Right atrium auricular region (tissue), 2 donors: ENCODE results near the gene GRIN3B. TPM values are rescaled to one million over a fixed set of nuclear protein-coding genes. Genes with fewer than 3 reads are reported as not detected.
"Not testable (repeated sequence)": the region's sequence is repeated elsewhere in the genome, so short reads cannot be mapped to it uniquely, and the experiment has no call there.

ENCODE experiments used
- DNase-seq: peaks from one replicate; pipeline ENCODE4 v3.0.0-alpha.2; 2019; ENCODE audit warnings: low spot score
- H3K27ac ChIP-seq, 2 donors: fragments of 200-600 bp; sonication (generic); 1 replicate in 1 of 2; 2 replicates in 1 of 2; pipeline ENCODE4 v1.5.1; 2016 to 2019
- H3K27me3 ChIP-seq, 2 donors: fragments of 200-600 bp; sonication (generic); one replicate each; pipeline versions ENCODE4 v1.5.1 to v1.6.0; 2017 to 2019
- H3K36me3 ChIP-seq: fragments of 200-600 bp; sonication (generic); one replicate; pipeline ENCODE4 v1.5.1; 2016
- H3K4me1 ChIP-seq, 2 donors: fragments of 200-600 bp; sonication (generic); one replicate each; pipeline versions ENCODE4 v1.5.1 to v1.6.0; 2017 to 2019
- H3K4me3 ChIP-seq, 2 donors: fragments of 200-600 bp; sonication (generic); 1 replicate in 1 of 2; 2 replicates in 1 of 2; pipeline ENCODE4 v1.5.1; 2017 to 2019; ENCODE audit warnings: mild to moderate bottlenecking in 1 of 2, moderate library complexity in 1 of 2
- H3K9me3 ChIP-seq, 2 donors: fragments of 200-600 bp; sonication (generic); one replicate each; pipeline ENCODE4 v1.5.1; 2019
- total RNA-seq, 2 donors: library from RNA; depleted of rRNA; stranded (reverse); fragments of >200 nt; gene quantifications; one replicate each; pipeline ENCODE4 v1.1.0, GENCODE V29; 2016
- TF ChIP-seq, protein P1 (sequence below), 2 donors: fragments of 200-600 bp; sonication (generic); IDR thresholded peaks; one replicate each; pipeline ENCODE4 v1.5.1; 2019; ENCODE audit warnings: antibody characterized with exemption in 2 of 2

GRIN3B gene
- total RNA-seq, 2 donors from 2014 or later, result 0.12 TPM; not detected in 1

DNA sequence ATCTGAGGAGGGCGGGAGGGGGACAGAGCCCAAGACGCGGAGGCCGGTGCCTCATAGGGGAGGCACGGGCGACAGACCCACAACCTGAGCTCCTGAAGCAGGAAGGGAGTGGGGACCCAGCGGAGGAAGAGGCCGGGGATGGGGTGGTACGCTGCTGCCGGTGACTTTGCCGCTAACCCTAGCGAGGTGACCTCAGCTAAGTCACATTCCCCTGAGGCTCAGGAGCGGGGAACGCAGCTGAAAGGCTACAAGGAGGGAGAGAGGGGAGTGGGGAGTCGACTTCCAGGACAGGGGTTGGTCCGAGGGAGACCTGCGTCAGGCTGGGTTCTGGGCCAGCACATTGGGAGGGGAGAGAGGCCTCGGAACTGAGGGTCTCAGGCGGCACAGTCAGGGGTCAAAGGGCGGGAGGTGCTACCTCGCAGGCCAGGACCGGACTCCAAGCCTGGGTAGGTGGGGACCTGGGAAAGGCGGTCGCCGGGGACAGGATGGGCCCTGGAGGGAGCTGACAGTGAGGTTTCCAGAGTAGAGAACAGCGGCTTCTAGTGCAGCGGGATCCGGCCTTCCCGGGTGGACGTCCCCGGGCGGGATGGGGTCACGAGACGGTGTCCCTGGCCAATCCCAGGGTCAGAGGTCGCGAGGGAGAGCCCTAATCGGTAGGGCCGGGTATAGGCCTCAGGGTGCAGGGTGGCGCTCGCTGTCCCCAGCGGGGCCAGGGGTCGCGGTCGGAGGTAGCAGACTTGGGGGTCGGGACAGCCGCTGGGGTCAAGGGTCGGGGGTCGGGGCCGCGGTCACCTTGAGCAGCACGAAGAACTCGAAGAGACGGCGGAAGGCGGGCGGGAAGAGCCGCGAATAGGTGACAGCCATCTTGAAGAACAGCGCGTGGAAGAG, 20.0 kb downstream of the GRIN3B start:
- no peaks in the 10 kb centered on the region for H3K36me3 ChIP-seq
- H3K4me1 ChIP-seq, result peaks cover 0 to 71% of the 10 kb centered on the region in 2 donors
- H3K4me3 ChIP-seq, result peak overlapping the region; percentile 83 to 92
- no peak for DNase-seq
- no peaks in the 10 kb centered on the region for H3K9me3 ChIP-seq
- H3K27me3 ChIP-seq, result no peaks in the 10 kb centered on the region
- TF ChIP-seq, protein P1, sequence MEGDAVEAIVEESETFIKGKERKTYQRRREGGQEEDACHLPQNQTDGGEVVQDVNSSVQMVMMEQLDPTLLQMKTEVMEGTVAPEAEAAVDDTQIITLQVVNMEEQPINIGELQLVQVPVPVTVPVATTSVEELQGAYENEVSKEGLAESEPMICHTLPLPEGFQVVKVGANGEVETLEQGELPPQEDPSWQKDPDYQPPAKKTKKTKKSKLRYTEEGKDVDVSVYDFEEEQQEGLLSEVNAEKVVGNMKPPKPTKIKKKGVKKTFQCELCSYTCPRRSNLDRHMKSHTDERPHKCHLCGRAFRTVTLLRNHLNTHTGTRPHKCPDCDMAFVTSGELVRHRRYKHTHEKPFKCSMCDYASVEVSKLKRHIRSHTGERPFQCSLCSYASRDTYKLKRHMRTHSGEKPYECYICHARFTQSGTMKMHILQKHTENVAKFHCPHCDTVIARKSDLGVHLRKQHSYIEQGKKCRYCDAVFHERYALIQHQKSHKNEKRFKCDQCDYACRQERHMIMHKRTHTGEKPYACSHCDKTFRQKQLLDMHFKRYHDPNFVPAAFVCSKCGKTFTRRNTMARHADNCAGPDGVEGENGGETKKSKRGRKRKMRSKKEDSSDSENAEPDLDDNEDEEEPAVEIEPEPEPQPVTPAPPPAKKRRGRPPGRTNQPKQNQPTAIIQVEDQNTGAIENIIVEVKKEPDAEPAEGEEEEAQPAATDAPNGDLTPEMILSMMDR (IDR thresholded peaks at IDR 0.05), result no peak
- peak overlapping the region; percentile 89 to 94 for H3K27ac ChIP-seq

DNA sequence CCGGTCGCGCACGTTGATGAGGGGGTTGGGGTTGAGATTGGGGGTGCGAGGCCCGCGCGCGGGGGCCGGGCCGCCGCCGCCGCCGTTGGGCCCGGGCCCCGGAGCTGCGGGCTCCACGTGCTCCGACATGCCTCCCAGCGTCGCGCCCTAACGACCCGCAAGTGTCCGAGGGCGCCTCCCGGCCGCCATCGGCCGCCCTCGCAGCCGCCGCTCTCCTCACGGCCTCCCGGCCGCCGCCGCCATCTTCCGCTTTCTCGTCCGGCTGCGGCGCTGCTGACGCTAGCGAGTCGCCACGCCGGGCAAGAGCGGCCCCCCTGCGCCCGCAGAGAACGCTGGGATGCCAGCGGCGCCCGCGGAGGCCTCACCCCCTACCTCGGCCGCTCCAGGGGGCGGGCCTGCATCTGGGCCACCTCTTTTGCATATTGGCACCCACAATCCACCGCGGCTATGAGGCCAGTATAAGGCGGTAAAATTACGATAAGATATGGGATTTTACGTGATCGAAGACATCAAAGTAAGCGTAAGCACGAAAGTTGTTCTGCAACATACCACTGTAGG, 20.7 kb downstream of the GRIN3B start, which contains the start of gene TMEM259:
Gene TMEM259 (minus strand): TSS at position 256 of the 558 bp plus-strand sequence. CDS start 127 bp downstream, at position 129.
- H3K27ac ChIP-seq, result peak within 1 kb of the TSS; percentile 89 to 94
- H3K9me3 ChIP-seq, result no peaks in the 10 kb centered on the region
- peak within 1 kb of the TSS; percentile 83 to 92 for H3K4me3 ChIP-seq
- no peaks in the 10 kb centered on the region for H3K27me3 ChIP-seq
- DNase-seq, result peak; percentile 97
- no peaks in the 10 kb centered on the region for H3K36me3 ChIP-seq
- TF ChIP-seq, protein P1 (IDR thresholded peaks at IDR 0.05), result peak in 1 of 2 donors; percentile 16
- peaks cover 0 to 67% of the 10 kb centered on the region in 2 donors for H3K4me1 ChIP-seq

DNA sequence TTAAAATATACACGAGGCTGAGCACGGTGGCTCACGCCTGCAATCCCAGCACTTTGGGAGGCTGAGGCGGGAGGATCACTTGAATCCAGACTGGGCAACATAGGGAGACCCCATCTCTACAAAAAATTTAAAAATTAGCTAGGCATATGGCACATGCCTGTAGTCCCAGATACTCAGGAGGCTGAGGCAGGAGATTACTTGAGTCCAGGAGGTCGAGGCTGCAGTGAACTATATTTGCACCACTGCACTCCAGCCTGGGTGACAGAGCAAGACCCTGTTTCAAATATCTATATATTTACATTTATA, 23.6 kb downstream of the GRIN3B start:
- peaks cover 0 to 57% of the 10 kb centered on the region in 2 donors for H3K4me1 ChIP-seq
- not testable (repeated sequence) for DNase-seq, H3K27me3 ChIP-seq, H3K27ac ChIP-seq, H3K4me3 ChIP-seq, H3K36me3 ChIP-seq, H3K9me3 ChIP-seq

DNA sequence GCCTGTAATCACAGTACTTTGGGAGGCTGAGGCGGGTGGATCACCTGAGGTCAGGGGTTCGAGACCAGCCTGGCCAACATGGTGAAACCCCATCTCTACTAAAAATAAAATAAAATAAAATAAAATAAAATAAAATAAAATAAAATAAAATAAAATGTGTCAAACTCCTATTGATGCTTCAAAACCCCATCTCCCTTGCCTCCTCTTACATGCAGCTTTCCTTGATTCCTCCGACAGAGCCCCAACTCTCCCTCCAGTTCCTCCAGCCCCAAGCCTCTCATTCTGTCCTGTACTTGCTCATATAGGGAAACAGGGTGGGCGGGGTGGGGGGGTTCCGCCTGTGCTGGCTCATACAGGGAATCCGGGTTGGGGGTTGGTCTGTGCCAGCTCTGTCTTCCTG, 24.9 kb downstream of the GRIN3B start:
- H3K9me3 ChIP-seq, H3K27ac ChIP-seq, H3K36me3 ChIP-seq, H3K4me3 ChIP-seq, DNase-seq, H3K27me3 ChIP-seq: not testable (repeated sequence)
- H3K4me1 ChIP-seq, result peaks cover 0 to 56% of the 10 kb centered on the region in 2 donors

DNA sequence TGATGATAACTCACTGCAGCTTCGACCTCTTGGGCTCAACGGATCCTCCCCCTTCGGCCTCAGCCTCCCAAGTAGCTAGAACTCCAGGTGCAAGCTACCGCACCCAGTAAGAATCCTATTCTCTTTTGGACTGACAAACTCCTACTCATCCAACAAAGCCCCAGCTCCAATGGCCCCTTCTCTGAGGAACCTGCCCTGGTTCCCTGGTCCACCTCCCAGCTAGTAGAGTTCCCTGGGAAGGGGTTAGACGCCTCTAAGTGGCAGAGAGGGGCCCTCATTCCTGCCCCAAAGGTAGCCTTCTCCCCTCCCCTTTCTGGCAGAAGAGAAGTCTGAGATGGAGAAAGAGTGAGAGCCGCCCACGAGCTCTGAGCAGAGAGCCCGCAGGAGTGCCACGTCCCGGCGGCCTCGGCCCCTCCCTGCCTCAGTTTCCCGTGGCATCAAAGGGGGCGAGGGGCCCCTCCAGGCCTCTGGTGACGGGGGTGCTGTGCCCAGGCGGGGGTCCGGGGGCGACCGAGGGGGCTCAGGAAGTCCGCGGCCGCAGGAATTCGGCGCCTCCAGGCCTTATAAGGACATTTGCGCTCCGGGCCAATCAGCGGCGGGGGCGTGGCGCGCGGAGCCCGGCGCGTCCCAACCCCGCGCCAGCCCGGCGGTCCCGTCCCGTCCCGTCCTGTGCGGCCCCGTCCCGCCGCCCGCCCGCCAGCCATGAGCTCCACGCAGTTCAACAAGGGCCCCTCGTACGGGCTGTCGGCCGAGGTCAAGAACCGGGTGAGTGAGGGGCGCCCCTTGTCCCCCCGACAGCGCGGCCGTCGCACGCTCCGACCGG, 26.0 kb downstream of the GRIN3B start, which contains the start of gene CNN2:
Gene CNN2 (plus strand): TSS at position 649 of the 823 bp plus-strand sequence. CDS start 54 bp downstream, at position 703.
- peaks cover 0 to 59% of the 10 kb centered on the region in 2 donors for H3K4me1 ChIP-seq
- TF ChIP-seq, protein P1 (IDR thresholded peaks at IDR 0.05), result no peak
- H3K27me3 ChIP-seq, result no peaks in the 10 kb centered on the region
- H3K9me3 ChIP-seq, result no peaks in the 10 kb centered on the region
- H3K27ac ChIP-seq, result peak within 1 kb of the TSS; percentile 97 to 98
- peak within 1 kb of the TSS; percentile 84 to 96 for H3K4me3 ChIP-seq
- peak; percentile 78 for DNase-seq
- no peaks in the 10 kb centered on the region for H3K36me3 ChIP-seq

DNA sequence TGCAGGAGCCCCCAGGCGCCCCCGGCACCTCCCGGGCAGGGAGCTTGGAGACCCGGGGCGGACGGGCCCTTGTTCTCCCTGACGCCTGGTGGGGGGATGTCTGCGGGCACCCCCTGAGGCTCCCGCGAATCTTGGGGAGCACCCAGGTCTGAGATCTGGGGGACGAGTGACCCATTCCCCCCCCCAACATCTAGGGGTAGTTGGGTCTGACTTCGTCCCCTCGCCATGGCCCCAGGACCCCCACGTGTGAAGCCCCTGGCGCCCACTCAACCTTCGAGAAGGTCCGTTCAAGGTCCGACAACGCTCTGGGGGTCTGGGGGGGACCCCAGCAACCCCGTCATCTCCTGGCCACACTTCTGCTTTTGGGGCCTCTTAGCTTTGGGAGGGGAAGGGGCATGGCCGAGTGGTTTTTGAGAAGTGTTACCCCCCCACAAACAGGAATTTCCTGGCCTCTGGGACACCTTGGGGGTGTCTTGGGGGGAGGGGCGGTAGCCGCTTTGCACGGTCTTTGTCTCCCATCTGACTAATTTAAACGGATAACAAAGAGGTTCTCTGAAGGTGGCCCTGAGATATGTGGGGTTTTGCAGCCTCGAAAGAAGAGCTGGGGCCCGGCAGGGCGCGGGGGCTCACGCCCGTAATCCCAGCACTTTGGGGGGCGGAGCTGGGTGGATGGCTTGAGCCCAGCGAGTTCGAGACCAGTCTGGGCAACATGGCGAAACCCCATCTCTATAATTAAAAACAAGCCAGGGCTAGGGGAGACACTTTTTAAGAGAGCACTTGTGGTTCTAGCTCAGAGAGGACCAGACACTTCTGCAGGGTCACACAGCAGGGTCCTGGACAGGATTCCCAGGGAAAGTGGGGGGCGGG, 26.8 kb downstream of the GRIN3B start:
- H3K27me3 ChIP-seq, result no peaks in the 10 kb centered on the region
- H3K4me1 ChIP-seq, result peaks cover 0 to 54% of the 10 kb centered on the region in 2 donors
- no peaks in the 10 kb centered on the region for H3K9me3 ChIP-seq
- DNase-seq, result no peak
- peak overlapping the region; percentile 84 to 96 for H3K4me3 ChIP-seq
- peak overlapping the region; percentile 97 to 98 for H3K27ac ChIP-seq
- TF ChIP-seq, protein P1 (IDR thresholded peaks at IDR 0.05), result no peak
- peaks cover 5% of the 10 kb centered on the region for H3K36me3 ChIP-seq
